AG04449 (cell line): ENCODE data around the gene NEO1.

ENCODE experiments used
- CTCF ChIA-PET: fragments of 350-600 bp; formaldehyde crosslinking; extraction: SDS; loops from one replicate; lab custom pipeline; 2021; ENCODE audit warnings: antibody characterized with exemption; lab: Yijun Ruan, JAX
- POLR2A ChIA-PET: fragments of 400-600, 350-600 bp; formaldehyde crosslinking; extraction: SDS; loops from one replicate; lab custom pipeline; 2020; ENCODE audit warnings: antibody characterized with exemption, inconsistent platforms; lab: Yijun Ruan, JAX
- DNase-seq: peaks from one replicate; pipeline ENCODE4 v3.0.0-alpha.2; 2010; ENCODE audit warnings: low read depth, low spot score
- H3K4me3 ChIP-seq: 2 replicates; pipeline ENCODE4 v1.5.1; 2011; ENCODE audit warnings: low read depth, mild to moderate bottlenecking, control low read depth, low read length
- TF ChIP-seq, protein P1 (sequence below): IDR thresholded peaks from one replicate; pipeline ENCODE4 v1.5.1; 2011; ENCODE audit warnings: mild to moderate bottlenecking, moderate library complexity, low read length, control low read depth, inconsistent platforms; ENCODE audit not compliant: insufficient read depth; ENCODE audit errors: missing control alignments

NEO1 gene

DNA sequence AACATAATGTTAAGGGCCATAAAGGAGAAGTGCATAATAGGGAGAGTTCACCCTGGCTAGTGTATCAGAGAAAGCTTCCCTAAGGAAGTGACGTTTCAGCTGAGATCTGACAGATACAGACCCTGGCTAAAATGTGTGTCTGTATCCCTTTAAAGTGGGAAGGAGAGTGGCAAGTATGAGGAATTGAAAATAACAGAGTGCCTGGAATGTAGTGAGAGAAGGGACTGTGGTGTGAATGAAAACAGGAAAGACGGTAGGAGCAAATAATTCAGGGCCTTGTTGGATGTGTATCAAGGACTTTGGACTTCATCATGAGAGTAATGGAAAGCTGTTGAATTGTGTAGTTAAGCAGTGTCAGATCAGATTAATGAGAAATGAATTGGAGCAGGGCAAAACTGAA is 30.5 kb downstream of the NEO1 start:
- ChIA-PET POLR2A (interaction anchor here (0.9 kb wide), 1 partner anchor 298 kb away, joined by 3 read pairs; no protein-coding TSS in a partner anchor), CTCF (interaction anchor here (0.7 to 4.3 kb wide), 12 partner anchors 9 to 484 kb away, joined by 3 to 60 read pairs (median 4); no protein-coding TSS in a partner anchor)
- no peak overlapping the region for H3K4me3 ChIP-seq
- DNase-seq = no peak
- TF ChIP-seq, protein P1, sequence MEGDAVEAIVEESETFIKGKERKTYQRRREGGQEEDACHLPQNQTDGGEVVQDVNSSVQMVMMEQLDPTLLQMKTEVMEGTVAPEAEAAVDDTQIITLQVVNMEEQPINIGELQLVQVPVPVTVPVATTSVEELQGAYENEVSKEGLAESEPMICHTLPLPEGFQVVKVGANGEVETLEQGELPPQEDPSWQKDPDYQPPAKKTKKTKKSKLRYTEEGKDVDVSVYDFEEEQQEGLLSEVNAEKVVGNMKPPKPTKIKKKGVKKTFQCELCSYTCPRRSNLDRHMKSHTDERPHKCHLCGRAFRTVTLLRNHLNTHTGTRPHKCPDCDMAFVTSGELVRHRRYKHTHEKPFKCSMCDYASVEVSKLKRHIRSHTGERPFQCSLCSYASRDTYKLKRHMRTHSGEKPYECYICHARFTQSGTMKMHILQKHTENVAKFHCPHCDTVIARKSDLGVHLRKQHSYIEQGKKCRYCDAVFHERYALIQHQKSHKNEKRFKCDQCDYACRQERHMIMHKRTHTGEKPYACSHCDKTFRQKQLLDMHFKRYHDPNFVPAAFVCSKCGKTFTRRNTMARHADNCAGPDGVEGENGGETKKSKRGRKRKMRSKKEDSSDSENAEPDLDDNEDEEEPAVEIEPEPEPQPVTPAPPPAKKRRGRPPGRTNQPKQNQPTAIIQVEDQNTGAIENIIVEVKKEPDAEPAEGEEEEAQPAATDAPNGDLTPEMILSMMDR = no peak

DNA sequence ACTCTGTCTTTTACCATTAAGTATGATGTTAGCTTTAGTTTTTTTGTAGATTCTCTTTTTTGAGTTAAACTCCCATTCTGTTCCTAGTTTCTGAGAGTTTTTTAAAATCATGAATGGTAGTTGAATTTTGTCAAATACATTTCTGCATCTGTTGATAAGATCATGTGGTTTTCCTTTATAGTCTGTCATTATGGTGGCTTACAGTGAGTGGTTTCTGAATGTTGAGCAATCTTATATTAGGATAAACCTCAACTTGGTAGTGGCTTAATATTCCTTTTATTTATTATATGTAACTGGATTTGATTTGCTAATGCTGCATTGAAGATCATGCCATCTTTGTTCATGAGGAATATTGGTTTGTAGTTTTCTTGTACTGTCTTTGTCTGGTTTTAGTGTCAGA is 34.8 kb downstream of the NEO1 start:
- CTCF ChIA-PET = no interaction called here
- DNase-seq = no peak
- TF ChIP-seq, protein P1 = no peak
- POLR2A ChIA-PET = no interaction called here
- no peak overlapping the region for H3K4me3 ChIP-seq

DNA sequence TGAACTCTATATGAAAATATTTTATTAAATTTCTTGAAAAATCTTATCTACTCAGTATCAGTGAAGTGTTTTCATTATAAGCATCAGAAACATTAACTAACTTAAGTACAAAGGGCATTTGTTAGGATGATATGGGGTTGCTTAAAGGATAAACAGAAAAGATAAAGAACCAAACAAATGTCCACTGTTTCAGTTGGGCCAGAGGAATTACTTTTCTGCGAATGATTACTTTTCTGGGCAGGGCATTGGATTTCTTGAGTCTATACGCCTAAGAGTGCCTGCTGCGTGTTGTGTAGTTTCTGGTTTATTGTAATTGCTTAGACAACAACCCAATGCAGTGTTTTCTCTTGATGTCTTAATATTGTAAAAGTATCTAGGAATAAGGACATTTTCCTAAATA is 52.8 kb downstream of the NEO1 start:
- TF ChIP-seq, protein P1 = no peak
- CTCF ChIA-PET = no interaction called here
- DNase-seq = no peak
- POLR2A ChIA-PET = no interaction called here
- H3K4me3 ChIP-seq = no peak overlapping the region

DNA sequence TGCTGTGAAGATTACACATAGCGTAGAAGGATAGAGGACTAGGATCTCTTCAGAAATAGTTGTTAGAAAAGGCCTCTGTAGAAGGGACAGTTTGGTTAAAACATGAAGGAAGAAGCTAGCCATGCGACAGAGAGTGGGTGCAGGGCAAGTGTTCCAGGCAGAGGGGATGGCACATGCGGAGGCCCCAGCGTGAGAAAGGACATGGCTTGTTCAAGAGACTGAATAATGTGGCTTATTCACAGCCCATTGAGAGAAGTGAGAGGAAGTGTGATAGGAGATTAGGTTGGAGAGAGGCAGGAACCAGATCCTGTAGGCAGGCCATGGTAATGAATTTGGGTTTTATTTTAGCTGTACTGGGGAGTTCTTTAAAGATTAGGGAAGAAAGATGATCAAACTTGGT is 56.4 kb downstream of the NEO1 start:
- TF ChIP-seq, protein P1 = no peak
- ChIA-PET CTCF (interaction anchor here (1.2 kb wide), 1 partner anchor 27 kb away, joined by 3 read pairs; no protein-coding TSS in a partner anchor), POLR2A (no interaction called here)
- no peak overlapping the region for H3K4me3 ChIP-seq
- DNase-seq = no peak

DNA sequence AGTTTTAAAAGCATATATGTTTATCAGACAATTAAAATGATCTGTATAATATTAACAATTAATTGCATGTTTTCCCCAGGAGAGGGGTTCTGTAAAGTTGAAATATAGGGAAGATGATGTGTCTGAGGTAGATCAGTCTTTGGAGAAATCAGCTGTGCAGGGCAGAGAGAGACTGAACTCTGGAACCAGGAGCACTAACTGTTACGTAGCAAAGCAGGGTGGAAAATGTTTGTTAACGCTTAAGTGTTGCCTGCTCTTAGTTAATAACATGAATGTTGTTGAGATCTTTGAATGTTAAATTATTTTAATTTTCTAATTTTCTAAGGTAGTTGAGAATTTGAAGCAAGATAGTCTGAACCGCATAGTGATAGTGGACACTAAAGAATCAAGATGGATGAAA is 57.5 kb downstream of the NEO1 start:
- no peak for DNase-seq
- TF ChIP-seq, protein P1 = no peak
- ChIA-PET POLR2A (no interaction called here), CTCF (interaction anchor here (1.2 kb wide), 1 partner anchor 28 kb away, joined by 3 read pairs; no protein-coding TSS in a partner anchor)
- no peak overlapping the region for H3K4me3 ChIP-seq

DNA sequence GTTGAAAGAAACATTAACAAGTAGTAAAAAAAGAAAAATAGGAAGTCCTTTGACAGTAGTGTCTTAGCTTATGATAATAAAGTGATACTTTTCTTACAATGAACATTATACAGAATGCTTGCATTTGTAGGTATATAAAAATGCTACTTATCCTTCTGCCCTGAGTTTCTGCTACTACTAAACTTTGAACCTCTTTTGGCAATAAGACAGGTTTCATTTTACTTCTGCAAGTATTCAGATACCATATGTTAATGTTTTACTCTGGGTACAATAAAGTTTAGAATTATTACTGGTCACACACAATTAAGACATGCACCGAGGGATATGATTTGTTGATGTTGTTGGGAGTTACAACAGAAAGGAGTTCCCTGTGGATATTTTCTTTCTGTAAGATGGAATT is 57.9 kb downstream of the NEO1 start:
- DNase-seq = no peak
- H3K4me3 ChIP-seq = no peak overlapping the region
- TF ChIP-seq, protein P1 = no peak
- CTCF ChIA-PET = no interaction called here
- POLR2A ChIA-PET = no interaction called here
